Measurements from ENCODE around the gene ST3GAL4.

DNA sequence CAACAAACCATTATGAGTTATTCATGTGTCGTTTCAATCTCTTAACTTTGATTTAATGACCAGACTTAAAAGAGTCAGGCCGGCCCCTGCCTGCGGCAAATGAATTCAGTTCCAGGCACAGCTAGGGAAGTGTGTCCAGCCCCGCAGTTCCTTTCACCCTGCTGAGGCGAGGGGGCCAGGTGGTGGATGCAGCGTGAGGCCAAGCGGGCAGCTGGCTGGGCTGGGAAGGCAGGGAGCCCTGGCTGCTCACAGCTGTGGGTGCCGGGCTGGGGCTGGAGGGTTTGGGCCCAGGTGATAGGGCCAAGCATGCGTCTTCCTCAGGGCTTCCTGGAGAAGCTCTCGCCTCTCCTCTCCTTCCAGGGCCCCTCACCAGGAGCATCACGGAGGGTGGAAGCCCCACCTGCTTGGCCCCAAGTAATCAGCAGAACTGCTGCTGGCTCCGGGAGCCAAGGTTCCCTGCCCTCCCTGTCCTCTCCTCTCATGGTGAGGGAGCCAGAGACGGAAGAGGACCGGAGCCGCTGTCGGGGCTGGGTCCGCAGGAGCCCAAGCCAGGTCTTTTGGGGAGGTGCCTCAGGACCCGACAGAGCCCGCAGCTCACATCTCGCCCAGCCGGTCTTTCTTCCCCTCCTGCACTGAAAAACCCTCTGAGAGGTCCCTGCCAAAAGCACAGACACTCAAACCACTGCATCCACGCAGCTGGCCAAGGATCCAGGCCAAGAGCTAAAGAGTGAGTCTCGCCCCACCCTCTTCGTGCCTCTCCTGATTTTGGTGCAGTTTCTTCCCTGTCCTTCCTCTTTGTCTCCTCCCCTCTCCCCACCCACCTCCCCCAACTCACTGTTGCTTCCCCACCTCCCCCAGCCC, 97.0 kb downstream of the ST3GAL4 start:
- TF ChIP-seq, protein P1, sequence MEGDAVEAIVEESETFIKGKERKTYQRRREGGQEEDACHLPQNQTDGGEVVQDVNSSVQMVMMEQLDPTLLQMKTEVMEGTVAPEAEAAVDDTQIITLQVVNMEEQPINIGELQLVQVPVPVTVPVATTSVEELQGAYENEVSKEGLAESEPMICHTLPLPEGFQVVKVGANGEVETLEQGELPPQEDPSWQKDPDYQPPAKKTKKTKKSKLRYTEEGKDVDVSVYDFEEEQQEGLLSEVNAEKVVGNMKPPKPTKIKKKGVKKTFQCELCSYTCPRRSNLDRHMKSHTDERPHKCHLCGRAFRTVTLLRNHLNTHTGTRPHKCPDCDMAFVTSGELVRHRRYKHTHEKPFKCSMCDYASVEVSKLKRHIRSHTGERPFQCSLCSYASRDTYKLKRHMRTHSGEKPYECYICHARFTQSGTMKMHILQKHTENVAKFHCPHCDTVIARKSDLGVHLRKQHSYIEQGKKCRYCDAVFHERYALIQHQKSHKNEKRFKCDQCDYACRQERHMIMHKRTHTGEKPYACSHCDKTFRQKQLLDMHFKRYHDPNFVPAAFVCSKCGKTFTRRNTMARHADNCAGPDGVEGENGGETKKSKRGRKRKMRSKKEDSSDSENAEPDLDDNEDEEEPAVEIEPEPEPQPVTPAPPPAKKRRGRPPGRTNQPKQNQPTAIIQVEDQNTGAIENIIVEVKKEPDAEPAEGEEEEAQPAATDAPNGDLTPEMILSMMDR (IDR thresholded peaks at IDR 0.05), result no peak
- TF ChIP-seq POLR2A (IDR thresholded peaks at IDR 0.05) (no peak), POLR2AphosphoS5 (IDR thresholded peaks at IDR 0.05) (no peak)
